Fibroblast of skin of back (primary cell): ENCODE data around the gene PLD5.

Source experiments
- DNase-seq: peaks from one replicate; pipeline ENCODE4 v3.0.0-alpha.2; 2013

PLD5 gene

DNA sequence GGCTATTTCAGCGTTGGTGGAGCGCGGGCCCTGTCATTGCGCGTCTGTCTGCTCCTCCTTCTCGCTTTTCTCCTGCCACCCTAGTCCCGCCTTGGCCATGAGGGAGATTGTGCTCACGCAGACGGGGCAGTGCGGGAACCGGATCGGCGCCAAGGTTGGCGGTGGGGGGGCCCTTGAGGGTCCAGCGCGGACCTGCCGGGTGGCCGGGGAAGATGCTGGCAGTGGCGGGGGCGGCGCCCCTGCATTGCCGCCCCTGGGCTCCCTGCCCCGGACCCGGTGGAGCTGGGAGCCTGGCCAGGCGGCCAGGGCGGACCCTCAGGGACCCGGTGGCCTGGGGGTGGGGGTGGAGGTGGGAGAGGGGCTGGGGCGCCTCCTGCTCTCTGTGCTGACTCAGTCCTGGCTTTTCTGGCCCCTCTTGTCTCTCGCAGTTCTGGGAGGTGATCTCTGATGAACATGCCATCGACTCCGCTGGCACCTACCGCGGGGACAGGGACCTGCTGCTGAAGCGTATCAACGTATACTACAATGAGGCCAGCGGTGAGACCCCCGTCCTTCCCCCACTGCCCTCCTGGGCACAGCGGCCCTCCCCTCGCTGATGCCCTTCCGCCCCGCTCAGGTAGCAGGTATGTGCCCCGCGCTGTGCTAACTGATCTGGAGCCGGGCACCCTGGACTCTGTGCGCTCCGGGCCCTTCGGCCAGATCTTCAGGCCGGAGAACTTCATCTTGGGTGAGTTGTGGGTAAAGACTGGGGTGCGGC lies 467.3 kb downstream of the PLD5 start:
- no peak for DNase-seq

DNA sequence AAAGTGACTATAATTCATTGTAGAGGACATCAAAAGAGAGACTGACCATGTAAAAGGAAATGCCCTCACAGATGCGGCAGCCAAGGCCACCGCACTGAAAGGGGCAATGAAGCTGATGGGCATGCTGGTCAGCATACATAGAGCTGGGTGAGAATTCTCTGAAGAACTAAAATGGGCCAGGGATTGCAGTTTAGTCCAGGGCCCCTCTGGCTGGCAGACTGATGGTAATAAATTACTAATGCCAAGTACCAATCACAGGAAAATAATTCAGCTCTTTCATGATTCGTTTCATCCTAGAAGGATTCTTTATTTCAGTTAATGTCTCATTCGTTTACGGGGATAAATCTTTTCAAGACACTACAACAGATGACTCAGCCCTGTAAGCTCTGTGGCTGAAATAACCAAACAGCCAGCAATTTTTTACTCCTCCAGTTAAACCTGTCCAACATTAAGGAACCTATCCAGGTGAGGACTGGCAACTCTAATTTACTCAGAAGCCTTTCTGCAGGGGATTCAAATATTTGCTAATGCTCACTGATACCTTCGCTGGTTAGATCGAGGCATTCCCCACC lies 468.7 kb downstream of the PLD5 start:
- no peak for DNase-seq

DNA sequence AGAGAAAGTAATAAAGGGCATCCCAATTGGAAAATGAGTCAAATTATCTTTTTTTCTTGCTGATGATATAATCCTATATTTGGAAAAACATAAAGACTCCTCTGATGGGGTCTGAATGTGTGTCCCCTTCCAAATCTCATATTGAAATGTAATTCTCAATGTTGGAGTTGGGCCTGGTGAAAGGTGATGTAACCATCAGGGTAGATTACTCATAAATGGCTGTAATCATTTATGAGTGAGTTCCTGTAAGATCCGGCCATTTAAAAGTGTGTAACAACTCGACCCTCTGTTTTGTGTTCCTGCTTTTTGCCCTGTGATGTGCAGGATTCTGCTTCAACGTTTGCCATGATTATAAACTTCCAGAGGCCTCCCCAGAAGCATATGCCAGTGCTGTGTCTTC lies 481.3 kb downstream of the PLD5 start:
- no peak for DNase-seq

DNA sequence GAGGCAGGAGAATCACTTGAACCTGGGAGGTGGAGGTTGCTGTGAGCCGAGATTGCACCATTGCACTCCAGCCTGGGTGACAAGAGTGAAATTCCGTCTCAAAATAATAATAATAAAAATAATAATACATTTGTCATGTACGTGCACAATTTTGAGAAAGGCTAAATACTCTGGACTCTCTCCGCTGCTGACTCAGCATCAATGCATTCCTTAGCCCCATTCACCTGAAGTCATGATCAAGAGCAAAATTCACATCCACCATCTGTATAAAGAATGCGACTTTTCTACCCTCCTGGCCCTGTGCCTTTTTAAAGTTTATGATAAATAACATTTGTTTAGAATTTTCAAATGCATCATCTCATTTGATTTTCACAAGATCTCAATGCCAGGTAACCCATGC lies 490.1 kb downstream of the PLD5 start:
- DNase-seq = no peak

DNA sequence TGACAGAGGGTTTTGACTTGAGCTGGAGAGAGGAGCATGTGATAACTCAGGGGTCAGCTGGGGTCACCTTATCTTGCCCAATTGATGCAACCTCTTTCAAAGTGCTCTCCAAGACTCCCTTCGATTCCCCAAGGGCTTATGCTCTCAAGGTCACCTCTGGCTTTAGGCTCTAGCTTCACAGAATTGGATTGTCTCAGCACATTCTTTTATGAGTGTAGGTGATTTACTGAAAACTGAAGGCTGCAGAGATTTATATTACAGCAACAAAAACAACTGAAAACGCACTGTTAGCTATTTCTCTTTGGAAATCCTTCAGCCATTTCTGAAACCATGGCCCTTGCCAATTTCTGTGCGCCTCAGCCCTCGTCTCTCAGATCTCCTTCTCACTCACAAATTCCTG lies 491.1 kb downstream of the PLD5 start:
- DNase-seq = no peak
